HCT116 (cell line): ENCODE measurements around the gene SPRR2G. TPM values are rescaled to one million over a fixed set of nuclear protein-coding genes. Genes with fewer than 3 reads are reported as not detected.

Experiments used
- ATAC-seq: fragments of 200-7000 bp; cut with Tn5 transposase; 2 replicates; pipeline ENCODE4 v1.9.1; 2020; ENCODE audit warnings: mild to moderate bottlenecking, moderate library complexity
- BruUV-seq: library from RNA; stranded (reverse); fragments of 400-500 nt; replicated peaks from 2 replicates; lab custom pipeline; 2021; lab: Mats Ljungman, UMichigan
- CTCF ChIA-PET: fragments of 300-600 bp; sonication (Branson Sonifier 250); formaldehyde crosslinking; loops from one replicate; lab custom pipeline; 2021; ENCODE audit warnings: antibody characterized with exemption; lab: Charles Lee
- POLR2A ChIA-PET: fragments of 300-600, 350-600 bp; sonication (Branson Sonifier 250); formaldehyde crosslinking; loops from one replicate; lab custom pipeline; 2021; ENCODE audit warnings: antibody characterized with exemption; lab: Charles Lee
- RAD21 ChIA-PET, 2 experiments: fragments of 300-600 bp; sonication (Branson Sonifier 250); formaldehyde crosslinking; loops; one replicate each; lab custom pipeline; 2023; ENCODE audit warnings: low total read pairs in 2 of 2; ENCODE audit not compliant: uncharacterized antibody in 2 of 2, unreplicated experiment in 2 of 2, low non-redundant PET in 1 of 2; lab: Charles Lee
- DNase-seq: peaks from one replicate; pipeline ENCODE4 v3.0.0-alpha.2; 2010; ENCODE audit warnings: low read depth, low spot score
- H2AFZ ChIP-seq: fragments of 200-600 bp; shearing (Covaris generic), sonication (generic); 2 replicates; pipeline ENCODE4 v1.6.1; 2017; ENCODE audit warnings: low read depth, mixed run types, mixed read lengths, antibody characterized with exemption, low read length; ENCODE audit not compliant: poor library complexity, severe bottlenecking
- H3K27ac ChIP-seq: 2 replicates; pipeline ENCODE4 v1.5.1; 2012; ENCODE audit warnings: low read depth, low read length
- H3K27me3 ChIP-seq: fragments of 200-600 bp; sonication (generic); 2 replicates; pipeline ENCODE4 v1.6.1; 2016; ENCODE audit warnings: mixed run types, low read length, mixed read lengths; ENCODE audit not compliant: insufficient read depth
- H3K36me3 ChIP-seq, 2 experiments: fragments of 200-500 bp in 1 of 2; fragments of 200-600 bp in 1 of 2; sonication (Bioruptor generic) in 1 of 2; sonication (generic) in 1 of 2; 2 replicates each; pipeline versions ENCODE4 v1.5.1 to v1.6.1; 2014 to 2016; ENCODE audit warnings: low read length in 2 of 2, inconsistent platforms in 1 of 2, mixed read lengths in 1 of 2, mixed run types in 1 of 2; ENCODE audit not compliant: insufficient read depth in 2 of 2, control insufficient read depth in 1 of 2
- H3K4me1 ChIP-seq, 2 experiments: fragments of 200-600 bp in 1 of 2; sonication (generic) in 1 of 2; 2 replicates each; pipeline versions ENCODE4 v1.5.1 to v1.6.1; 2012 to 2017; ENCODE audit warnings: low read length in 2 of 2, inconsistent platforms in 1 of 2, mild to moderate bottlenecking in 1 of 2, mixed read lengths in 1 of 2, mixed run types in 1 of 2, moderate library complexity in 1 of 2; ENCODE audit not compliant: insufficient read depth in 2 of 2, control insufficient read depth in 1 of 2
- H3K4me2 ChIP-seq: fragments of 200-600 bp; sonication (generic); 2 replicates; pipeline ENCODE4 v1.6.1; 2017; ENCODE audit warnings: mixed run types, low read length, mixed read lengths
- H3K4me3 ChIP-seq, 2 experiments: fragments of 200-600 bp in 1 of 2; sonication (generic) in 1 of 2; replicated peaks in 1 of 2; 2 replicates each; pipeline ENCODE4 v1.5.1; 2011 to 2016; ENCODE audit warnings: low read length in 2 of 2, control low read depth in 1 of 2, low read depth in 1 of 2, mild to moderate bottlenecking in 1 of 2, mixed read lengths in 1 of 2, mixed run types in 1 of 2
- H3K79me2 ChIP-seq: fragments of 200-600 bp; sonication (generic); 2 replicates; pipeline ENCODE4 v1.6.1; 2017; ENCODE audit warnings: mild to moderate bottlenecking, mixed run types, low read length, moderate library complexity, mixed read lengths; ENCODE audit not compliant: insufficient read depth
- H3K9ac ChIP-seq: fragments of 200-600 bp; sonication (generic); 2 replicates; pipeline ENCODE4 v1.6.1; 2016; ENCODE audit warnings: low read length, mixed read lengths
- H3K9me2 ChIP-seq: fragments of 200-600 bp; sonication (generic), shearing (Covaris generic); 2 replicates; pipeline ENCODE4 v1.6.1; 2017; ENCODE audit warnings: mixed run types, mild to moderate bottlenecking, moderate library complexity; ENCODE audit not compliant: insufficient read depth
- H3K9me3 ChIP-seq, 2 experiments: fragments of 200-500 bp in 1 of 2; fragments of 200-600 bp in 1 of 2; sonication (Bioruptor generic) in 1 of 2; sonication (generic) in 1 of 2; 2 replicates each; pipeline ENCODE4 v1.6.1; 2014 to 2017; ENCODE audit warnings: low read length in 2 of 2, mixed read lengths in 2 of 2, inconsistent platforms in 1 of 2, low read depth in 1 of 2, mild to moderate bottlenecking in 1 of 2, mixed run types in 1 of 2, moderate library complexity in 1 of 2; ENCODE audit not compliant: control insufficient read depth in 1 of 2, insufficient read depth in 1 of 2
- H4K20me1 ChIP-seq: fragments of 200-600 bp; sonication (generic), shearing (Covaris generic); 2 replicates; pipeline ENCODE4 v1.6.1; 2017; ENCODE audit warnings: mixed run types, mild to moderate bottlenecking, moderate library complexity; ENCODE audit not compliant: insufficient read depth
- CEBPB ChIP-seq: IDR thresholded peaks from 2 replicates; pipeline ENCODE4 v1.6.1; 2012; ENCODE audit warnings: low read depth
- EGR1 ChIP-seq: IDR thresholded peaks from 2 replicates; pipeline ENCODE4 v1.6.1; 2012; ENCODE audit warnings: low read depth
- ELF1 ChIP-seq: IDR thresholded peaks from 2 replicates; pipeline ENCODE4 v1.6.1; 2012; ENCODE audit warnings: low read depth, borderline replicate concordance
- EZH2 ChIP-seq: fragments of 200-600 bp; sonication (generic); IDR thresholded peaks from 2 replicates; pipeline ENCODE4 v1.6.1; 2017; ENCODE audit warnings: antibody characterized with exemption, mixed run types
- EZH2phosphoT487 ChIP-seq: fragments of 200-600 bp; IDR thresholded peaks from 2 replicates; pipeline ENCODE4 v1.6.1; 2018; ENCODE audit warnings: antibody characterized with exemption, borderline replicate concordance
- FOSL1 ChIP-seq: IDR thresholded peaks from 2 replicates; pipeline ENCODE4 v1.6.1; 2012; ENCODE audit warnings: low read depth
- JUND ChIP-seq: IDR thresholded peaks from 2 replicates; pipeline ENCODE4 v1.6.1; 2012
- POLR2AphosphoS5 ChIP-seq: IDR thresholded peaks from 2 replicates; pipeline ENCODE4 v1.6.1; 2011; ENCODE audit warnings: mild to moderate bottlenecking, low read depth, low read length, moderate library complexity
- RAD21 ChIP-seq: IDR thresholded peaks from 2 replicates; pipeline ENCODE4 v1.6.1; 2012; ENCODE audit warnings: low read depth, mild to moderate bottlenecking
- REST ChIP-seq: IDR thresholded peaks from 2 replicates; pipeline ENCODE4 v1.6.1; 2012; ENCODE audit warnings: low read depth
- SIN3A ChIP-seq: IDR thresholded peaks from 2 replicates; pipeline ENCODE4 v1.6.1; 2012; ENCODE audit warnings: low read depth
- SRF ChIP-seq: IDR thresholded peaks from 2 replicates; pipeline ENCODE4 v1.6.1; 2012; ENCODE audit warnings: low read depth
- TCF7L2 ChIP-seq: IDR thresholded peaks from 2 replicates; pipeline ENCODE4 v1.7.0; 2011; ENCODE audit warnings: borderline replicate concordance, inconsistent platforms; ENCODE audit not compliant: insufficient read depth, insufficient read length; ENCODE audit errors: extremely low read depth
- YY1 ChIP-seq: IDR thresholded peaks from 2 replicates; pipeline ENCODE4 v1.6.1; 2011; ENCODE audit warnings: low read length, low read depth, moderate library complexity, mild to moderate bottlenecking; ENCODE audit not compliant: insufficient replicate concordance; ENCODE audit errors: extremely low read depth
- ZNF274 ChIP-seq: fragments of 200-500 bp; sonication (Bioruptor generic); IDR thresholded peaks from 2 replicates; pipeline ENCODE4 v1.6.1; 2014; ENCODE audit warnings: mild to moderate bottlenecking, low read depth, low read length, inconsistent platforms
- intact Hi-C: fragments of 100-400 bp; cut with micrococcal nuclease; formaldehyde crosslinking; loops from 2 replicates; pipeline ENCODE4 v1.10.0; 2022
- total RNA-seq: library from RNA; stranded (reverse); gene quantifications from one replicate; pipeline ENCODE4 v1.2.1, GENCODE V29; 2021; ENCODE audit not compliant: unreplicated experiment
- TF ChIP-seq, protein P1 (sequence below): IDR thresholded peaks from 2 replicates; pipeline ENCODE4 v1.6.1; 2012
- TF ChIP-seq, protein P2 (sequence below): IDR thresholded peaks from 2 replicates; pipeline ENCODE4 v1.6.1; 2012

Gene SPRR2G
- total RNA-seq, 1 experiment from 2014 or later = not detected

GRCh38 chr1:153155541-153155940 is 4.9 kb upstream of the SPRR2G start:
- CTCF ChIA-PET = no interaction called here
- no peak overlapping the region for H3K27ac ChIP-seq
- ATAC-seq (no peak), DNase-seq (no peak)
- peaks cover 49% of the 10 kb centered on the region for H3K27me3 ChIP-seq
- TF ChIP-seq JUND = no peak
- no peak for TF ChIP-seq YY1
- no peak for TF ChIP-seq FOSL1
- TF ChIP-seq RAD21 = no peak
- TF ChIP-seq SRF = no peak
- TF ChIP-seq SIN3A = no peak
- TF ChIP-seq EGR1 = no peak
- H3K9me3 ChIP-seq = no peaks in the 10 kb centered on the region
- no peak overlapping the region for H3K4me3 ChIP-seq
- H3K4me1 ChIP-seq = no peaks in the 10 kb centered on the region
- RAD21 ChIA-PET = no interaction called here
- no peak overlapping the region for H3K4me2 ChIP-seq
- H3K79me2 ChIP-seq = no peaks in the 10 kb centered on the region
- no TSS peak for BruUV-seq
- H3K9me2 ChIP-seq = no peaks in the 10 kb centered on the region
- no peaks in the 10 kb centered on the region for H3K36me3 ChIP-seq
- POLR2A ChIA-PET = no interaction called here
- intact Hi-C loops = no loop called here
- H3K9ac ChIP-seq = no peak overlapping the region
- H2AFZ ChIP-seq = no peak overlapping the region
- H4K20me1 ChIP-seq = no peaks in the 10 kb centered on the region

DNA sequence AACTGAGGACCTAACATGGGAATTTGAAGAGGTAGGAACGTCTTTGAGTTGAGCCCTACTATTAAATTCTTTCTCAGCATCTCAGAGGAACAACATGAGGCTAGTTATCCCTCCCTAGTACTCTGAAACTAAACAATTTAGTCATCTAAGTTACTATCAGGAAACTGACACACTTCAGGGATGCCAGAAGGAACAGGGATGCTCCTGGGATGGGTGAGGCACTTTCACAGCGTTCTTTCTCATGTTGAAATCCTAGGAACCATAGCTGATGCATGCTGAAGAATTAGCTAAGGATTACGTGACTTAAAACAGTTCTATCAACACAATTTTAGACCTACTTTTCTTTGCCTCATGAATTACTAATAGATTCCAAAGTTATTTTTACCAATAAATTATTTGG is 1.8 kb upstream of the SPRR2G start:
- ChIA-PET RAD21 (no interaction called here), CTCF (no interaction called here), POLR2A (no interaction called here)
- TF ChIP-seq JUND (no peak), POLR2AphosphoS5 (no peak), FOSL1 (no peak), ZNF274 (no peak), EZH2 (no peak), CEBPB (no peak), REST (no peak), ELF1 (no peak), RAD21 (no peak), SRF (no peak), TCF7L2 (no peak), EZH2phosphoT487 (no peak)
- TF ChIP-seq, protein P1, sequence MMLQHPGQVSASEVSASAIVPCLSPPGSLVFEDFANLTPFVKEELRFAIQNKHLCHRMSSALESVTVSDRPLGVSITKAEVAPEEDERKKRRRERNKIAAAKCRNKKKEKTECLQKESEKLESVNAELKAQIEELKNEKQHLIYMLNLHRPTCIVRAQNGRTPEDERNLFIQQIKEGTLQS = no peak
- TF ChIP-seq, protein P2, sequence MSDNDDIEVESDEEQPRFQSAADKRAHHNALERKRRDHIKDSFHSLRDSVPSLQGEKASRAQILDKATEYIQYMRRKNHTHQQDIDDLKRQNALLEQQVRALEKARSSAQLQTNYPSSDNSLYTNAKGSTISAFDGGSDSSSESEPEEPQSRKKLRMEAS = no peak
- no peaks in the 10 kb centered on the region for H3K9me2 ChIP-seq
- no peak overlapping the region for H3K9ac ChIP-seq
- no peaks in the 10 kb centered on the region for H3K9me3 ChIP-seq
- no peak for DNase-seq
- no peaks in the 10 kb centered on the region for H3K36me3 ChIP-seq
- H3K4me2 ChIP-seq = no peak overlapping the region
- H3K4me3 ChIP-seq = no peak overlapping the region
- no peak for ATAC-seq
- H2AFZ ChIP-seq = no peak overlapping the region
- H3K4me1 ChIP-seq = no peaks in the 10 kb centered on the region
- H3K79me2 ChIP-seq = no peaks in the 10 kb centered on the region
- H3K27ac ChIP-seq = no peak overlapping the region
- H4K20me1 ChIP-seq = no peaks in the 10 kb centered on the region
- intact Hi-C loops = no loop called here
- peaks cover 61% of the 10 kb centered on the region for H3K27me3 ChIP-seq
- BruUV-seq = no TSS peak
